ENCODE measurements around the gene SPATC1L.

SPATC1L gene

DNA sequence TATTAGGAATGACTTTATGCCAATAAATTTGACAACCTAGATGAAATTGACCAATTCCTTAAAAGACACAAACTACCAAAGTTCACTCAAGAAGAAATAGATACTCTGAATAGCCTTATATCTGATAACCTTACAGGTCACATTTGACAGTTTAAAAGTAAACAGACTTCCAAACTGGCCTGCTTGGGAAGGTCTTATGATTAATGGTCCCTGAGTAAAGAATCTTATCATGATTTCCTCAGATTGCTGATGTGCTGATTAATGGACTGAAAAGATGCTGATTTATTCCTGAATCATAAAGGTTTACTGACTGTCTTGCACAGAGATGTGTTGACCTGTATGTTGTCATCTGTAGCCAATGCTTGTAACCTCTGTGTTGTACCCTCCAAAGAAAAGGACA is 19.2 kb downstream of the SPATC1L start:
- DNase-seq (ENCODE audit: extremely low read depth in 1 of 2, low read depth in 1 of 2) = no peak

DNA sequence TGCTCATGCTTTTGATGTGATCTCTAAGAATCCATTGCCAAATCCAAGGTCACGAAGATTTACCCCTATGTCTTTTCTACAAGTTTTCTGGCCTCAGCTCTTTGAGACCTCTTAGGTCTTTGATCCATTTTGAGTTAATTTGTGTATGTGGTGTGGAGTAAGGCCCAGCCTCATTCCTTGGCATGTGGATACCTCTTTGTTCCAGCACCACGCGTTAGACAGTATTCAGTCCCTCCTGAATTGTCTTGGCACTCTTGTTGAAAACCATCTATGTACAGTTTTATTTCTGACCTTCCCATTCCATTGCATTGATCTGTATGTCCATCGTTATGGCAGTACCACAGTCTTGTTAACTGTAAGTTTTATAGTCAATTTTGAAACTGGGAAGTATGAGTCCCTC is 20.9 kb downstream of the SPATC1L start:
- DNase-seq (ENCODE audit: extremely low read depth in 1 of 2, low read depth in 1 of 2) = no peak

- no peak for DNase-seq (ENCODE audit: extremely low read depth in 1 of 2, low read depth in 1 of 2)
Observed at GRCh38 chr21:46161633-46162592, 22.3 kb downstream of the SPATC1L start.

GRCh38 chr21:46160907-46161632 is 23.2 kb downstream of the SPATC1L start:
- DNase-seq (ENCODE audit: extremely low read depth in 1 of 2, low read depth in 1 of 2) = no peak

DNA sequence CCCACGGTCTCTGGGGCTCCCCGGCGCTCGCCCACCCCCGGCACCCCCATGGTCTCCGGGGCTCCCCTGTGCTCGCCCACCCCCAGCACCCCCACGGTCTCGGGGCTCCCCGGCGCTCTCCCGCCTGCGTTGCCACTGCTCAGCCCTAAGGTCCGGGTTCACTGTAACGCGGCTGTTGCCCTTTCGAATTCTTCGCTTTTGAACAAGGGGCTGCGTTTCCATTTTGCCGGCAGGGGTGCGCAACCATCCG is 23.7 kb downstream of the SPATC1L start:
- no peak for DNase-seq (ENCODE audit: extremely low read depth in 1 of 2, low read depth in 1 of 2)

DNA sequence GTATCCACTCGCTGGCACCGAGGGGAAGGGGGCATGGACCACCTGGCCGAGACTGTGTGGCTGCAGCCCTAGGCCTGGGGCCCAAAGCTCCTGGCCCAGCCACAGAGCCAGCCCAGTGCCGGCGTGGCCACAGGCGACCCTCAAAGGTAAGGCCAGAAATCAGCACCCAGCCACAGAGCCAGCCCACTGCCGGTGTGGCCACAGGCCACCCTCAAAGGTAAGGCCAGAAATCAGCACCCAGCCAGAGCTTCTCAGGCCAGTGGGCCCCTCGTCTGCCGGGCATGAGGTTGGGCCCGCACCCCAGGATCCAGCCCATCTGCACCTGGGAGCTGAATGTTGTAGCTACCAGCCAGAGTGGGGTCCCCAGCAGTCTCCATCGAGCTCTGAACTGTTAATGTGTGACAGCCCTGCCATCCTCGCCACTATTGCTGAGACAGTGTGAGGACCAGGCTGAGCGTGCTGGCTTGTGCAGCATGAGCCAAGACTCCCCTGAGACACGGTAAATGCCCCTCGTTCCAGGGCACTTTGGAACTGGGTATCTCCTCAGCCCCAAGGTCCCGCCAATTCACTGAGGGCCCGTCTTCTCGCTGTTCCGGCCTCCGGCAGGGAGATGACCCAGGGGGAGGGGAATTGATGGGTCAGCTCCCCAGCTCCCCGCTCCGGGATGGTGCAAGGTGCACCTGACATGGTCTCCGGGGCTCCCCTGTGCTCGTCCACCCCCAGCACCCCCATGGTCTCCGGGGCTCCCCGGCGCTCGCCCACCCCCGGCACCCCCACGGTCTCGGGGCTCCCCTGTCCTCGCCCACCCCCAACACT is 24.2 kb downstream of the SPATC1L start:
- DNase-seq (ENCODE audit: extremely low read depth in 1 of 2, low read depth in 1 of 2) = no peak

DNA sequence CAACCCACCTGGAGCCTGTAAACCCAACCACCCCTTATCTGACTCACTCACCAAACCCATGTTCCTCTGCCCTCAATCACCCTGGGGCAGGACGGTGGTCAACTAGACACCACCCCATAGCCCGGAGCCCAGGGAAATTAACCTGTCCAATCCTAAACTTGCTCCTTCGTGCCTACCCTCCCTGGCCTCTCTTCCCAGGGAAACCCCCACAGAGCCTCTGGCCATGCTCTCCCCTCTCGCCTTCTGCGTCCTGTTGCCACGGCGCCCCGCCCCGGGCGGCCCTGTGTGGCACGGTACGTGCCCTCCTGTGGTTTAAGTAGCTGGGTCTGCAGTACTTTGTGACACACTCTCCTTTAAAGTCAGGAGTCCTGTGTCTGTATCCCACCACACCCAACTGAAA is 24.9 kb downstream of the SPATC1L start:
- DNase-seq (ENCODE audit: extremely low read depth in 1 of 2, low read depth in 1 of 2) = no peak

DNA sequence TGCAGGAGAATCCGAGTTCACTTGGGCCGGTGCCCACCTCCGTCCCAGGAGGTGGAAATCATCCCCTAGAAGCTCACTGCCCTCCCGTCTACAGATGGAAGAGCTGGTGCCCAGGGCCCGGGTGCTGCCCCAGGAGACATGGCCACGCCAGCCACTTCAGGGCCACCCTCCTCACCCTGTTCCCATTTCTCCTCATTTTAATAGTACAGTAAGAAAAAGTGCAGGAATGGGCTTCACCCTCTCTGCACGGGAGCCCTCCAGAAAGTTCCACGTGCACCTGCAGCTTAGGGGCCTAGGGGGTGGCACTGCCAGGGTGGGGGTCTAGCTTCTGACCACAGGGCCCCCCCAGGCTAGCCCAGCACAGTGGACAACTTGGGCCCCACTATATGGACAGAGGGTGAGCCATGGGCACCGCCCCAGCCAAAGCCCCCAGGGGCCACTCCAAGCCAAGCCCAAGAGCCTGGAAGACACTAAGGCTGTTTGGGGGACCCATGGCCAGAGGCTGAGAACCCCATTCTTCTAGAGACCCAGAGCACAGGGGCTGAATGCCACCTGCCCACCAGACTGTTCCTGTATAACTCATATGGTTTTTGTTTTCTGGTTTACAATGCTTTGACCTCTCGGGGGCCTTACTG is 25.5 kb downstream of the SPATC1L start:
- DNase-seq (ENCODE audit: extremely low read depth in 1 of 2, low read depth in 1 of 2) = no peak

- DNase-seq (ENCODE audit: extremely low read depth in 1 of 2, low read depth in 1 of 2) = no peak
Observed at GRCh38 chr21:46157987-46158451, 26.2 kb downstream of the SPATC1L start.

GRCh38 chr21:46157396-46157986 is 26.8 kb downstream of the SPATC1L start:
- no peak for DNase-seq (ENCODE audit: extremely low read depth in 1 of 2, low read depth in 1 of 2)

GRCh38 chr21:46156678-46157077 is 27.6 kb downstream of the SPATC1L start:
- no peak for DNase-seq (ENCODE audit: extremely low read depth in 1 of 2, low read depth in 1 of 2)

DNA sequence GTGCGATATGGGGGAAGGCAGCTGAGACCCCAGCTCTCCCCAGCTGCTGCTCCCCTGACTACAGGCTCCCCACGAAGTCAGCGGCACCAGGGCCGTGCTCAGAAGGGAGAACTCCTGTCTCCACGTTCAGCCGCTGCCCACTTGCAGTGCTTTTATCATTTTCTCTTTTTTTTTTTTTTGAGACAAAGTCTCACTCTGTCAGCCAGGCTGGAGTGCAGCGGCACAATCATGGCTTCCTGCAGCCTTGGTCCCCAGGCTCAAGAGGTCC is 27.9 kb downstream of the SPATC1L start:
- DNase-seq (ENCODE audit: extremely low read depth in 1 of 2, low read depth in 1 of 2) = no peak

DNA sequence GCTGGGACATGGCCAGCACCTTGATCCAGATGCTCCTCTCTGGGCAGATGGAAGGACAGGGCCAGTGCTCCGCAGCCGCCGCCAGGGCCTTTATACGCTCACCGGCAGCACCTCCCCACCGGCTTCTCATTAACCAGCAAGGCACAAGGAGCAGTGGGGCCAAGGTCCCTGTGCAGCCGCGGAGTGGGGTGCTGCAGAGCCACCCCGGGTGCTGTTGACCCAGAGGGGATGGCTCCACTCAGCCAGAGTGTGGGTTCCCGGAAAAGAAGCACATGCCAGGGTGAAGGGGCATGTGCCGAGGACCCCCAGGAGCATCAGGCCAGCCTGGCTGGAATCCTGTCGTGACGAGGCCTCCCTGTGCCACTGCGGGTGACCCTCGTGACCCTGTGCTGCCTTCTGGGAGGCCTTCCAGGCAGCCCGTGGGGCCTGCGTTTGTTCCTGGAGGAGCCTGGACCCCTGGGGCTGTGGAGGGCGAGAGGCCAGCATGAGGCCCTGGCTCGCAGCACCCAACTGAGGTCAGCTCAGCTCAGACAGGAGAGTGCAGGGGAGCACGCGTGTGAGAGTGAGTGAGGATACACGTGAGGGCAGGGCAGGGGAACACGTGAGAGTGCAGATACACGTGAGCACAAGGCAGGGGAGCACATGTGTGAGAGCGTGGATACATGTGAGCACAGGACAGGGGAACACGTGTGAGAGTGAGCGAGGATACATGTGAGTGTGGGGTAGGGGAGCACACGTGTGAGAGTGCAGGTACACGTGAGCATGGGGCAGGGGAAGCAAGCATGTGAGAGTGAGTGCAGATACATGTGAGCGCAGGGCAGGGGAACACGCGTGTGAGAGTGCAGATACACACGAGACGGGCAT is 28.5 kb downstream of the SPATC1L start, which contains the start of gene FTCD:
TSS of gene FTCD (minus strand) at position 66 of the 864 bp plus-strand sequence. CDS start at position 10, 56 bp downstream.
- no peak for DNase-seq (ENCODE audit: extremely low read depth in 1 of 2, low read depth in 1 of 2)

- no peak for DNase-seq (ENCODE audit: extremely low read depth in 1 of 2, low read depth in 1 of 2)
Observed at GRCh38 chr21:46154955-46155513, 29.2 kb downstream of the SPATC1L start.

GRCh38 chr21:46154155-46154954 is 29.9 kb downstream of the SPATC1L start:
- DNase-seq (ENCODE audit: extremely low read depth in 1 of 2, low read depth in 1 of 2) = no peak

DNA sequence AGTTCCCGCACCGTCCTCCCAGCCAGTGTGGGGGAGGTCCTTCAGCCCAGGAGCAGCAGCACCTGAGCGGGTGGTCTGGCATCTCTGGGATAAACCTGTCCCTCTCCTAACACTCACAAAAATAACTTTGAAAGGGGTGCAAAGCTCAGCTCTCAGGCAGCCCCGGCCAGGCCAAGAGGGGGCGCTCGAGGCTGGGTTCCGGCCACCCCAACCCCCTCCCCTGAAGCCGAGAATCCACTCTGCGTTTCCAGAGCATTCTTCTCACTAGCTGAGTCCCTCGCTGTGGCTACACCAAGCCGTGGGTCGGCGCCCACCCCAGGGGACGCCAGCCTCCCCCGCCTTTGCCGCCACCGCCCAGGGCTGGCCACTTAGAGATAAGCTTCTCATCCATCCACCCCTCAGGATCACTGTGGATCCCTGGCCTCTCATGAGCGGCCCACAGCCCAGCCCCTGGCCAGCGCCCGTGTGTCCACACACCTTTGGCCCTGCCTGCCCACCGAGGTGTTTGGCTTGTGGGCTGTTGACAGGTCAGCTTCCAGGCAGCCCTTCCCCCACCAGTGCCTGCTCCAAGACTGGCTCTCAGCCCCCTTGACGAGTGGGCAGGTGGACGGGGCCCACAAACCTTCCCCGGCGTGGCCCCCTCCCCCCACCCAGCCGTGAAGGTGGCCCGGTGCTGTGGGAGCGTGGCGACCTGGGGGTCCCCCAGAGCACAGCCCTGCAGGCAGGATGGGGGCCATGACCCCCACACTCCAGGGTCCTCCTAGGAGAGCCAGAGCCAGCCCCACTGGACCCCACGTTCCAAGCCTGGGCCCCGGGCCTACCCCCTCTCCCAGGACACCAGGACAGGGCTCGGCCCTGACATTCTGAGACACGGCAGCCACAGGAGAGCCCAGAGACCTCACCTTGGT is 30.8 kb downstream of the SPATC1L start:
- peak in 1 of 2 donors; percentile 37 for DNase-seq (ENCODE audit: extremely low read depth in 1 of 2, low read depth in 1 of 2)

GRCh38 chr21:46152927-46153246 is 31.4 kb downstream of the SPATC1L start:
- no peak for DNase-seq (ENCODE audit: extremely low read depth in 1 of 2, low read depth in 1 of 2)

Measured in activated CD8-positive, alpha-beta memory T cell treated with anti-CD3 and anti-CD28 coated beads for 1 hour (primary cell).